Astrocyte of the cerebellum (primary cell): ENCODE measurements around the gene ONECUT1.

ENCODE experiments used
- DNase-seq: peaks from one replicate; pipeline ENCODE4 v3.0.0-alpha.2; 2011; ENCODE audit warnings: low read depth
- H3K4me3 ChIP-seq: 2 replicates; pipeline ENCODE4 v1.5.1; 2011; ENCODE audit warnings: mild to moderate bottlenecking, low read depth, low read length, moderate library complexity
- CTCF ChIP-seq: IDR thresholded peaks from 2 replicates; pipeline ENCODE4 v1.5.1; 2012; ENCODE audit warnings: low read length, low read depth, moderate library complexity, mild to moderate bottlenecking; ENCODE audit errors: missing control alignments
- in situ Hi-C: cut with HindIII; loops from 2 replicates; pipeline ENCODE4 v1.10.0; 2017; ENCODE audit warnings: low sequenced_read_pairs

ONECUT1 gene

GRCh38 chr15:52796753-52797520 is 6.8 kb upstream of the ONECUT1 start:
- TF ChIP-seq CTCF, result no peak
- in situ Hi-C loops, result loop anchor here (25.0 kb wide), 1 partner anchor 915 kb away; no protein-coding TSS in a partner anchor
- DNase-seq, result no peak
- no peak overlapping the region for H3K4me3 ChIP-seq

- in situ Hi-C loops, result loop anchor here (25.0 kb wide), 1 partner anchor 916 kb away; no protein-coding TSS in a partner anchor
Observed at GRCh38 chr15:52796228-52796521, 6.0 kb upstream of the ONECUT1 start.

GRCh38 chr15:52795464-52796227 is 5.5 kb upstream of the ONECUT1 start:
- TF ChIP-seq CTCF, result no peak
- no peak overlapping the region for H3K4me3 ChIP-seq
- in situ Hi-C loops, result loop anchor here (25.0 kb wide), 1 partner anchor 917 kb away; no protein-coding TSS in a partner anchor
- no peak for DNase-seq

More at GRCh38 chr15:52796228-52796521, 6.0 kb upstream of the ONECUT1 start:
- no peak for DNase-seq
- no peak overlapping the region for H3K4me3 ChIP-seq
- no peak for TF ChIP-seq CTCF

- TF ChIP-seq CTCF, result no peak
- no peak overlapping the region for H3K4me3 ChIP-seq
- DNase-seq, result no peak
- in situ Hi-C loops, result loop anchor here (25.0 kb wide), 1 partner anchor 917 kb away; no protein-coding TSS in a partner anchor
Observed at GRCh38 chr15:52794665-52795463, 4.7 kb upstream of the ONECUT1 start.

GRCh38 chr15:52791776-52792175 is 1.6 kb upstream of the ONECUT1 start:
- no peak for TF ChIP-seq CTCF
- no peak for DNase-seq
- H3K4me3 ChIP-seq, result no peak overlapping the region
- in situ Hi-C loops, result loop anchor here (25.0 kb wide), 1 partner anchor 921 kb away; no protein-coding TSS in a partner anchor
